GM19351 (cell line): ENCODE measurements around the gene IL3.

ENCODE experiments used
- ATAC-seq: cut with Tn5 transposase; IDR thresholded peaks from one replicate; pipeline ENCODE4 v1.9.1; 2021; ENCODE audit warnings: mild to moderate bottlenecking, moderate library complexity; ENCODE audit not compliant: unreplicated experiment

IL3 gene

GRCh38 chr5:132025403-132025971, 35.0 kb upstream of the IL3 start:
- ATAC-seq: no peak

GRCh38 chr5:132026516-132027008, 33.9 kb upstream of the IL3 start:
- ATAC-seq: no peak

- ATAC-seq: peak; percentile 65
Observed at GRCh38 chr5:132027027-132027426, 33.4 kb upstream of the IL3 start.

GRCh38 chr5:132029609-132030330, 30.7 kb upstream of the IL3 start:
- ATAC-seq: no peak

- no peak for ATAC-seq
Observed at GRCh38 chr5:132030610-132031009, 29.8 kb upstream of the IL3 start.

- no peak for ATAC-seq
Observed at GRCh38 chr5:132032196-132032595, 28.3 kb upstream of the IL3 start.

- no peak for ATAC-seq
Observed at GRCh38 chr5:132033122-132033521, 27.3 kb upstream of the IL3 start.

- ATAC-seq: no peak
Observed at GRCh38 chr5:132037353-132037752, 23.1 kb upstream of the IL3 start.

GRCh38 chr5:132044207-132044606, 16.2 kb upstream of the IL3 start:
- ATAC-seq: no peak

- no peak for ATAC-seq
Observed at GRCh38 chr5:132046880-132047299, 13.6 kb upstream of the IL3 start.

- no peak for ATAC-seq
Observed at GRCh38 chr5:132049093-132049492, 11.4 kb upstream of the IL3 start.

- no peak for ATAC-seq
Observed at GRCh38 chr5:132049559-132049958, 10.9 kb upstream of the IL3 start.

GRCh38 chr5:132050136-132050535, 10.3 kb upstream of the IL3 start:
- ATAC-seq: no peak

GRCh38 chr5:132050661-132051552, 9.5 kb upstream of the IL3 start:
- no peak for ATAC-seq

- no peak for ATAC-seq
Observed at GRCh38 chr5:132052520-132052919, 7.9 kb upstream of the IL3 start.

- no peak for ATAC-seq
Observed at GRCh38 chr5:132053483-132053882, 7.0 kb upstream of the IL3 start.

GRCh38 chr5:132054031-132054696, 6.3 kb upstream of the IL3 start:
- no peak for ATAC-seq

GRCh38 chr5:132054697-132055440, 5.6 kb upstream of the IL3 start:
- no peak for ATAC-seq

- ATAC-seq: no peak
Observed at GRCh38 chr5:132055441-132055807, 5.0 kb upstream of the IL3 start.

GRCh38 chr5:132055808-132056609, 4.4 kb upstream of the IL3 start:
- no peak for ATAC-seq
